IMR-90 (cell line): ENCODE results near the gene WWC2. TPM values are rescaled to one million over a fixed set of nuclear protein-coding genes. Genes with fewer than 3 reads are reported as not detected.

Source experiments
- ATAC-seq: fragments of 200-7000 bp; cut with Tn5 transposase; 2 replicates; pipeline ENCODE4 v1.9.1; 2020; ENCODE audit warnings: low read depth, mild to moderate bottlenecking, moderate library complexity
- BruUV-seq: library from RNA; stranded (reverse); fragments of 400-500 nt; replicated peaks from 2 replicates; lab custom pipeline; 2021; lab: Mats Ljungman, UMichigan
- CTCF ChIA-PET: fragments of 300-600 bp; formaldehyde crosslinking; extraction: SDS; loops from one replicate; lab custom pipeline; 2021; ENCODE audit warnings: antibody characterized with exemption; lab: Yijun Ruan, JAX
- POLR2A ChIA-PET: fragments of 300-600 bp; sonication (Branson Sonifier 250); formaldehyde crosslinking; loops from one replicate; lab custom pipeline; 2022; ENCODE audit warnings: antibody characterized with exemption; ENCODE audit not compliant: unreplicated experiment; lab: Charles Lee
- DNase-seq: peaks from one replicate; pipeline ENCODE4 v3.0.0; 2013
- H2AFZ ChIP-seq: replicated peaks from 2 replicates; pipeline ENCODE3; 2013; ENCODE audit warnings: low read length, mild to moderate bottlenecking; ENCODE audit not compliant: poor library complexity
- H2AK5ac ChIP-seq: 2 replicates; pipeline ENCODE4 v1.6.1; 2013; ENCODE audit warnings: low read depth, low read length, inconsistent platforms
- H2AK9ac ChIP-seq: replicated peaks from 2 replicates; pipeline ENCODE3; 2013; ENCODE audit warnings: mild to moderate bottlenecking, low read depth, low read length, moderate library complexity; ENCODE audit not compliant: poor library complexity
- H2BK120ac ChIP-seq: 2 replicates; pipeline ENCODE4 v1.6.1; 2013; ENCODE audit warnings: low read depth, low read length, inconsistent platforms
- H2BK15ac ChIP-seq: 3 replicates; pipeline ENCODE4 v1.6.1; 2013; ENCODE audit warnings: low read depth, low read length, inconsistent platforms
- H2BK20ac ChIP-seq: 2 replicates; pipeline ENCODE4 v1.6.1; 2013; ENCODE audit warnings: low read depth, mild to moderate bottlenecking, inconsistent platforms, low read length, moderate library complexity
- H2BK5ac ChIP-seq: 2 replicates; pipeline ENCODE4 v1.6.1; 2013; ENCODE audit warnings: mild to moderate bottlenecking, low read depth, low read length, inconsistent platforms; ENCODE audit not compliant: poor library complexity, severe bottlenecking
- H3K14ac ChIP-seq: replicated peaks from 2 replicates; pipeline ENCODE4 v1.6.1; 2013; ENCODE audit warnings: low read depth, low read length, inconsistent platforms
- H3K18ac ChIP-seq: 2 replicates; pipeline ENCODE4 v1.6.1; 2013; ENCODE audit warnings: low read depth, low read length, control low read depth
- H3K23ac ChIP-seq: 2 replicates; pipeline ENCODE4 v1.6.1; 2013; ENCODE audit warnings: low read depth, low read length, inconsistent platforms
- H3K27ac ChIP-seq: 2 replicates; pipeline ENCODE4 v1.5.1; 2013; ENCODE audit warnings: mild to moderate bottlenecking, control low read depth, low read length; ENCODE audit not compliant: insufficient read depth
- H3K27me3 ChIP-seq: 2 replicates; pipeline ENCODE4 v1.6.1; 2013; ENCODE audit warnings: low read length; ENCODE audit not compliant: control insufficient read depth, insufficient read depth
- H3K36me3 ChIP-seq: 2 replicates; pipeline ENCODE4 v1.6.1; 2013; ENCODE audit warnings: low read length, mixed read lengths; ENCODE audit not compliant: control insufficient read depth, insufficient read depth
- H3K4ac ChIP-seq: 2 replicates; pipeline ENCODE4 v1.6.1; 2013; ENCODE audit warnings: low read depth, low read length, inconsistent platforms
- H3K4me1 ChIP-seq: 2 replicates; pipeline ENCODE4 v1.6.1; 2013; ENCODE audit warnings: low read length, mixed read lengths; ENCODE audit not compliant: control insufficient read depth, insufficient read depth
- H3K4me2 ChIP-seq: 2 replicates; pipeline ENCODE4 v1.6.1; 2013; ENCODE audit warnings: low read depth, mild to moderate bottlenecking, control low read depth, low read length, moderate library complexity
- H3K4me3 ChIP-seq: 2 replicates; pipeline ENCODE4 v1.5.1; 2013; ENCODE audit warnings: low read depth, mild to moderate bottlenecking, control low read depth, low read length, moderate library complexity; ENCODE audit not compliant: insufficient read depth
- H3K56ac ChIP-seq: 2 replicates; pipeline ENCODE4 v1.6.1; 2013; ENCODE audit warnings: low read length, inconsistent platforms; ENCODE audit not compliant: insufficient read depth; ENCODE audit errors: extremely low read depth
- H3K79me1 ChIP-seq, 2 experiments: 2 replicates each; pipeline ENCODE4 v1.6.1; 2013; ENCODE audit warnings: low read length in 2 of 2, inconsistent platforms in 1 of 2, low read depth in 1 of 2
- H3K9ac ChIP-seq: 2 replicates; pipeline ENCODE4 v1.6.1; 2013; ENCODE audit warnings: low read depth, low read length, control low read depth
- H3K9me1 ChIP-seq: 2 replicates; pipeline ENCODE4 v1.6.1; 2013; ENCODE audit warnings: low read length, inconsistent platforms; ENCODE audit not compliant: insufficient read depth
- H3K9me3 ChIP-seq: 2 replicates; pipeline ENCODE4 v1.6.1; 2013; ENCODE audit warnings: low read length; ENCODE audit not compliant: control insufficient read depth, insufficient read depth
- H4K20me1 ChIP-seq: 2 replicates; pipeline ENCODE4 v1.6.1; 2013; ENCODE audit warnings: low read length, inconsistent platforms; ENCODE audit not compliant: insufficient read depth
- H4K5ac ChIP-seq: 2 replicates; pipeline ENCODE4 v1.6.1; 2013; ENCODE audit warnings: mild to moderate bottlenecking, low read depth, low read length, control low read depth
- H4K8ac ChIP-seq, 2 experiments: 2 replicates each; pipeline ENCODE4 v1.6.1; 2013; ENCODE audit warnings: low read depth in 2 of 2, low read length in 2 of 2, control low read depth in 1 of 2, inconsistent platforms in 1 of 2
- H4K91ac ChIP-seq: 2 replicates; pipeline ENCODE4 v1.6.1; 2013; ENCODE audit warnings: low read depth, low read length, inconsistent platforms; ENCODE audit not compliant: insufficient read depth
- BHLHE40 ChIP-seq: fragments of 150-350 bp; IDR thresholded peaks from 2 replicates; pipeline ENCODE4 v1.6.1; 2016; ENCODE audit warnings: mild to moderate bottlenecking, low read depth, low read length
- CEBPB ChIP-seq: IDR thresholded peaks from 2 replicates; pipeline ENCODE4 v1.6.1; 2012; ENCODE audit warnings: low read depth, low read length, improper control_type of control experiment
- CHD1 ChIP-seq: IDR thresholded peaks from 2 replicates; pipeline ENCODE4 v1.6.1; 2012; ENCODE audit warnings: low read depth, low read length, improper control_type of control experiment
- FOS ChIP-seq: fragments of 150-350 bp; IDR thresholded peaks from 2 replicates; pipeline ENCODE4 v1.6.1; 2016; ENCODE audit warnings: low read depth, low read length
- MAFK ChIP-seq: IDR thresholded peaks from 2 replicates; pipeline ENCODE4 v1.6.1; 2012; ENCODE audit warnings: low read depth, low read length, improper control_type of control experiment
- MAZ ChIP-seq: IDR thresholded peaks from 2 replicates; pipeline ENCODE4 v1.6.1; 2012; ENCODE audit warnings: low read depth, mild to moderate bottlenecking, low read length, improper control_type of control experiment, moderate library complexity, borderline replicate concordance
- MXI1 ChIP-seq: IDR thresholded peaks from 2 replicates; pipeline ENCODE4 v1.6.1; 2012; ENCODE audit warnings: low read depth, mild to moderate bottlenecking, low read length, moderate library complexity, borderline replicate concordance
- NFE2L2 ChIP-seq: fragments of 150-350 bp; IDR thresholded peaks from 2 replicates; pipeline ENCODE4 v1.6.1; 2016; ENCODE audit warnings: low read depth, mild to moderate bottlenecking, low read length
- POLR2A ChIP-seq: IDR thresholded peaks from 2 replicates; pipeline ENCODE4 v1.6.1; 2012; ENCODE audit warnings: mild to moderate bottlenecking, low read depth, low read length
- RAD21 ChIP-seq: IDR thresholded peaks from 2 replicates; pipeline ENCODE4 v1.6.1; 2012; ENCODE audit warnings: low read length, improper control_type of control experiment
- RCOR1 ChIP-seq: IDR thresholded peaks from 2 replicates; pipeline ENCODE4 v1.6.1; 2012; ENCODE audit warnings: mild to moderate bottlenecking, low read length, improper control_type of control experiment; ENCODE audit not compliant: insufficient replicate concordance
- RFX5 ChIP-seq: IDR thresholded peaks from 2 replicates; pipeline ENCODE4 v1.8.0; 2012; ENCODE audit warnings: low read depth, mild to moderate bottlenecking, low read length, moderate library complexity
- SMC3 ChIP-seq: fragments of 150-350 bp; IDR thresholded peaks from 2 replicates; pipeline ENCODE4 v1.6.1; 2016; ENCODE audit warnings: low read depth, mild to moderate bottlenecking, antibody characterized with exemption, low read length, moderate library complexity
- WGBS, 2 experiments: methylation state at CpG; one replicate each; pipeline versions ENCODE4 v1.1.5 to v1.1.7; 2013; ENCODE audit warnings: missing lambda C conversion rate in 2 of 2; ENCODE audit not compliant: insufficient read length in 1 of 2; ENCODE audit errors: extremely low coverage in 2 of 2; 5-methylcytosine and 5-hydroxymethylcytosine counted together
- dilution Hi-C: fragments of 300-500 bp; cut with HindIII; formaldehyde crosslinking; loops from one replicate; pipeline ENCODE4 v1.14.3; 2018; ENCODE audit warnings: low sequenced_read_pairs; ENCODE audit not compliant: unreplicated experiment
- in situ Hi-C: fragments of 300-500 bp; cut with MboI; formaldehyde crosslinking; loops from 3 replicates; pipeline ENCODE4 v1.14.3; 2019; ENCODE audit warnings: low sequenced_read_pairs, inconsistent platforms, mixed read lengths
- intact Hi-C: fragments of 100-400 bp; cut with micrococcal nuclease; formaldehyde crosslinking; loops from 2 replicates; pipeline ENCODE4 v1.10.0; 2022
- polyA plus RNA-seq, 3 experiments: library from polyadenylated mRNA; depleted of rRNA; stranded (reverse); fragments of >200 nt; gene quantifications; 2 replicates each; pipeline ENCODE4 v1.2.3, GENCODE V29; 2012; ENCODE audit warnings: low replicate concordance in 1 of 3
- total RNA-seq: library from RNA; depleted of rRNA; stranded (reverse); fragments of >200 nt; gene quantifications from 2 replicates; pipeline ENCODE4 v1.2.3, GENCODE V29; 2012
- TF ChIP-seq, protein P1 (sequence below): fragments of 150-350 bp; IDR thresholded peaks from 2 replicates; pipeline ENCODE4 v1.6.1; 2016; ENCODE audit warnings: low read depth, mild to moderate bottlenecking, low read length, moderate library complexity, borderline replicate concordance
- TF ChIP-seq, protein P2 (sequence below): fragments of 150-350 bp; IDR thresholded peaks from 2 replicates; pipeline ENCODE4 v1.6.1; 2017; ENCODE audit warnings: mild to moderate bottlenecking, antibody characterized with exemption, low read length, low read depth
- TF ChIP-seq, protein P3 (sequence below): conservative IDR thresholded peaks from 2 replicates; pipeline ENCODE4 v1.5.1; 2012; ENCODE audit warnings: mild to moderate bottlenecking, low read depth, low read length, improper control_type of control experiment

The WWC2 gene
- total and polyA plus RNA-seq, 2 of the 4 experiments (the other 2 are of a cell fraction): 26.6 to 27.4 TPM

DNA sequence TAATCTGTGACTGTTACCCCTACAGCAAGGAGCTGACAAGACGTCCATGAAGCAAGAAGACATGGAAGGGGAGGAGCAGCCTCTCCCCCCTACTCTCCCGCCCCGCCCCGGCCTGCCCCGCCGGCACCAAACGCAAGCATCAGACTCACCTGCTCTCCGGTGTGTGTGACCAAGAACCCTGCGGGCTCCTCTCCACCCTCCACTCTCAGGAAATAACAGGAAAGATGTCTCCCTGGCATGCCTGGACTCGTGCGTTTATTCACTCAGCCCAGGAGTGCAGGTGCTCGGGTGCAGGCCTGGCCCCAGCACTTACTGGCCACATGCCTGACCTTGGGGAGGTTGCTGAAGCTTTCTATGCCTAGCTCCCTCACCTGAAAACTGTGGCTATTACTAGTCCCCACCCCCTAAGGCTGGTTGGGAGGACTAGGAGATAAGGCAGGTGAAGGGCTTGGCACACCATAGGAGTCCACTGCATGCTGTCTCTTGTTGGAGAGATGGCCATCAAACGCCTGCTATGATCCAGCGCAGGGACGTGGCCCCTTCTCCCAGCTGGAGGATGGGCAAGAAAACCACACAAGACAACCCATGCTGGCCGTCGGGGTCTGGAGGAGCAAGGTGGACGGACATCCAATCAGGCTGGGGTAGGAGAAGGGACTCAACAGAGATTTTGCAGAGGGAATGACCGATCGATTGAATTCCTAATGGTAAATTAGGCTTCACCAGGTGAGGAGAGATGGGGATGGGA lies 258.0 kb downstream of the WWC2 start:
- Histone ChIP-seq H2BK15ac (no peak overlapping the region), H4K8ac (no peak overlapping the region), H3K4ac (no peak overlapping the region), H2AK9ac (no peak overlapping the region), H3K27me3 (no peaks in the 10 kb centered on the region), H3K4me3 (no peak overlapping the region), H3K18ac (no peak overlapping the region), H3K27ac (no peak overlapping the region), H2BK20ac (no peak overlapping the region), H4K5ac (no peak overlapping the region), H3K56ac (no peak overlapping the region), H4K91ac (no peak overlapping the region), H3K14ac (no peak overlapping the region), H2BK120ac (no peak overlapping the region), H3K9me3 (no peaks in the 10 kb centered on the region), H3K9me1 (no peaks in the 10 kb centered on the region), H2AK5ac (no peak overlapping the region; the same call in 1 of the 2 replicates), H3K9ac (no peak overlapping the region), H3K36me3 (no peaks in the 10 kb centered on the region), H4K20me1 (no peaks in the 10 kb centered on the region), H2AFZ (no peak overlapping the region), H3K4me2 (no peak overlapping the region), H3K79me1 (no peaks in the 10 kb centered on the region), H3K23ac (no peak overlapping the region), H3K4me1 (peaks cover 6% of the 10 kb centered on the region), H2BK5ac (no peak overlapping the region)
- ChIA-PET CTCF (no interaction called here), POLR2A (no interaction called here)
- intact Hi-C loops (no loop called here), dilution Hi-C loops (no loop called here), in situ Hi-C loops (no loop called here)
- DNase-seq: no peak
- TF ChIP-seq POLR2A (no peak), MXI1 (no peak), RAD21 (no peak), BHLHE40 (no peak), CHD1 (no peak), NFE2L2 (no peak), RCOR1 (no peak), SMC3 (no peak), RFX5 (no peak), FOS (no peak), CEBPB (no peak), MAFK (no peak), MAZ (no peak)
- TF ChIP-seq, protein P1, sequence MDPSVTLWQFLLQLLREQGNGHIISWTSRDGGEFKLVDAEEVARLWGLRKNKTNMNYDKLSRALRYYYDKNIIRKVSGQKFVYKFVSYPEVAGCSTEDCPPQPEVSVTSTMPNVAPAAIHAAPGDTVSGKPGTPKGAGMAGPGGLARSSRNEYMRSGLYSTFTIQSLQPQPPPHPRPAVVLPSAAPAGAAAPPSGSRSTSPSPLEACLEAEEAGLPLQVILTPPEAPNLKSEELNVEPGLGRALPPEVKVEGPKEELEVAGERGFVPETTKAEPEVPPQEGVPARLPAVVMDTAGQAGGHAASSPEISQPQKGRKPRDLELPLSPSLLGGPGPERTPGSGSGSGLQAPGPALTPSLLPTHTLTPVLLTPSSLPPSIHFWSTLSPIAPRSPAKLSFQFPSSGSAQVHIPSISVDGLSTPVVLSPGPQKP: no peak
- TF ChIP-seq, protein P2, sequence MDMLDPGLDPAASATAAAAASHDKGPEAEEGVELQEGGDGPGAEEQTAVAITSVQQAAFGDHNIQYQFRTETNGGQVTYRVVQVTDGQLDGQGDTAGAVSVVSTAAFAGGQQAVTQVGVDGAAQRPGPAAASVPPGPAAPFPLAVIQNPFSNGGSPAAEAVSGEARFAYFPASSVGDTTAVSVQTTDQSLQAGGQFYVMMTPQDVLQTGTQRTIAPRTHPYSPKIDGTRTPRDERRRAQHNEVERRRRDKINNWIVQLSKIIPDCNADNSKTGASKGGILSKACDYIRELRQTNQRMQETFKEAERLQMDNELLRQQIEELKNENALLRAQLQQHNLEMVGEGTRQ: no peak
- TF ChIP-seq, protein P3, sequence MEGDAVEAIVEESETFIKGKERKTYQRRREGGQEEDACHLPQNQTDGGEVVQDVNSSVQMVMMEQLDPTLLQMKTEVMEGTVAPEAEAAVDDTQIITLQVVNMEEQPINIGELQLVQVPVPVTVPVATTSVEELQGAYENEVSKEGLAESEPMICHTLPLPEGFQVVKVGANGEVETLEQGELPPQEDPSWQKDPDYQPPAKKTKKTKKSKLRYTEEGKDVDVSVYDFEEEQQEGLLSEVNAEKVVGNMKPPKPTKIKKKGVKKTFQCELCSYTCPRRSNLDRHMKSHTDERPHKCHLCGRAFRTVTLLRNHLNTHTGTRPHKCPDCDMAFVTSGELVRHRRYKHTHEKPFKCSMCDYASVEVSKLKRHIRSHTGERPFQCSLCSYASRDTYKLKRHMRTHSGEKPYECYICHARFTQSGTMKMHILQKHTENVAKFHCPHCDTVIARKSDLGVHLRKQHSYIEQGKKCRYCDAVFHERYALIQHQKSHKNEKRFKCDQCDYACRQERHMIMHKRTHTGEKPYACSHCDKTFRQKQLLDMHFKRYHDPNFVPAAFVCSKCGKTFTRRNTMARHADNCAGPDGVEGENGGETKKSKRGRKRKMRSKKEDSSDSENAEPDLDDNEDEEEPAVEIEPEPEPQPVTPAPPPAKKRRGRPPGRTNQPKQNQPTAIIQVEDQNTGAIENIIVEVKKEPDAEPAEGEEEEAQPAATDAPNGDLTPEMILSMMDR: no peak
- 75% methylated on average over 4 of the region's 20 CpGs; no CpG with 5 or more reads in 1 of the 2 experiments for WGBS, 2 experiments
- no peak for ATAC-seq
- no TSS peak for BruUV-seq
